ENCODE data around the gene TSLP.
A peak's percentile ranks its signal among the peaks of the same experiment; 100 is the strongest.

The TSLP gene

DNA sequence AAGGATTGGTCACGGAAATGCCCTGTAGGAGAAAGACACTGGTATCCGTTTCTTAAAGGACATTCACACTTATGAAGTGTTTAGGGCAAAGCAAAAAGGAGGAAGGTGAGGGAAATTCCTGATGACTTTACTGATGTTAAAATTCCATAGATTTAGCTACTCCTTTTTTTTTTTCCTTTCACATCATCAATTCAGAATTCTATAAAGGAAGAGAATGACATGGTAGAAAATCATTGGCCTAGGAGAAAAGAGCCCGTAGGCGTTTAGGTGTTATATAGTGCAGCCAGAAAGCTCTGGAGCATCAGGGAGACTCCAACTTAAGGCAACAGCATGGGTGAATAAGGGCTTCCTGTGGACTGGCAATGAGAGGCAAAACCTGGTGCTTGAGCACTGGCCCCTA lies at the start of gene TSLP:
Gene TSLP, plus strand, starts transcription at position 301 of the 400 bp plus-strand sequence. CDS start 178 bp downstream, outside the sequence.
- no peak for DNase-seq

- no peak for DNase-seq
Observed at GRCh38 chr5:111022301-111022700, 49.2 kb upstream of the TSLP start.

GRCh38 chr5:111028865-111029264 lies 42.6 kb upstream of the TSLP start:
- DNase-seq = no peak

- DNase-seq = no peak
Observed at GRCh38 chr5:111043712-111044506, 27.6 kb upstream of the TSLP start.

- no peak for DNase-seq
Observed at GRCh38 chr5:111058064-111058463, 13.4 kb upstream of the TSLP start.

GRCh38 chr5:111060169-111060568 lies 11.3 kb upstream of the TSLP start:
- DNase-seq = no peak

- no peak for DNase-seq
Observed at GRCh38 chr5:111061618-111062017, 9.9 kb upstream of the TSLP start.

DNA sequence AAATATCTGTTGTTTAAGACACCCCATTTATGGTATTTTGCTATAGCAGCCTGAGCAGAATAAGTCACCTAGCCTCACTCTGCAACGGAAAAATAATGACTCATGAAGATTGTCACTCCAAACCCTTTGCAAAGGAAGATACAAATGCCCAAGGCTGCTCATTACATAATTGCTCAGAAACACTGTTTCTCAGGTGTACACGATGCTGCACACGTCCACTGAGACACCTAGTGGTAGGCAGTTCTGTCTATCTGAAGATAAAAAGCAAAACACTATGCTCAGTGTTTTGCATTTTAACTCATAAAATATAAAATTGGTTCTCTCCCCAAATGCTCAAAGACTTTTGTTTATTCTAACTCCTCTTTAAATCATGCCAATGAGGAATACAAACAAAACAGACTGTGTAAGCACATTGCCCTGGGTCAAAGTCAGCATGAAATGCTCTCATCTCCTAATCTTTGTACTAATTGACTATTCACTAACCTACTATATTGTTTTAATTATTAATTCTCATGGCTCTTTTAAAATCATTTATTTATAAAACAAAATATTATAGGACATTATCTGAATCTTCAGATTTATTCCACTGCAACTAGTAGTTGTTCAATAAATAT lies 7.7 kb upstream of the TSLP start:
- no peak for DNase-seq

- no peak for DNase-seq
Observed at GRCh38 chr5:111066261-111066938, 5.1 kb upstream of the TSLP start.

GRCh38 chr5:111068213-111068612 lies 3.3 kb upstream of the TSLP start:
- no peak for DNase-seq

- DNase-seq = no peak
Observed at GRCh38 chr5:111069839-111070238, 1.7 kb upstream of the TSLP start.

GRCh38 chr5:111070272-111071134 lies 1.0 kb upstream of the TSLP start:
- peak; percentile 13 for DNase-seq

GRCh38 chr5:111072949-111073682 lies 1.6 kb downstream of the TSLP start:
- peak; percentile 41 for DNase-seq

DNA sequence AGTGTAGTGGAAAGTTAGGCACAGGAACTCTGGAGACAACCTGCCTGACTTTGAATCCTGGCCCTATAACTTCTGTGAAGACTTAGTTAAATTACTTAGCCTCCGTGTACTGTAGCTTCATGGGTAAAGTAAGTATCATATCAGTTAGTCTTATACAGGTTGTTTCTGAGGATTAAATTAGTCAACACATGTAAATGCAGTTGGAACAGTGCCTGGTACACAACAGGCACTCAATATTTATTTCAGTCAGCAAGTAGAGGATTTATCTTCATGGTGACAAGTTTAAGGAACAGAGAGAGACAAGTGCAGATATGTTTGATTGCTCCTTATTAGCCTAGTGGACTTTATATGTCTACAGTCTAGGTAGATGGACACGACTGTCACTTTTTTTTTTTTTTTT lies 2.7 kb downstream of the TSLP start:
- DNase-seq = no peak

DNA sequence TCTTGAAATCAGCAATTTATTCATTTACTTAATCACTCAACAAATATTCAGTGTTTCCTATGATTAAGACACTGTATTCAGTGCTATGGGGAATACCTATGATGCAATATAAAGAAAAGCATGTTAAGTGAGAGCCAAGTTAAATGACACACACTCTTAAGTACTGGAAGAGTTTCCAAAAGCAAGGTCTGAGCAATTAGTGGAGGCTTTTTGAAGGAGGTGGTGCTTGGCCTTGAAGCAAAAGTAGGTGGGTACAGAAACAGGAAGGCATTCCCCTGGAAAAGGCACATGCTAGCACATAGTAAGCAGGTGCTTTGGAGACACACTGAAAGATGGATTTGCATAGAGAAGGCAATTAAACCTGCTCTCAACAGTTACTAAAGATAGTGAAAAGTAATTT lies 4.0 kb downstream of the TSLP start:
- no peak for DNase-seq

DNA sequence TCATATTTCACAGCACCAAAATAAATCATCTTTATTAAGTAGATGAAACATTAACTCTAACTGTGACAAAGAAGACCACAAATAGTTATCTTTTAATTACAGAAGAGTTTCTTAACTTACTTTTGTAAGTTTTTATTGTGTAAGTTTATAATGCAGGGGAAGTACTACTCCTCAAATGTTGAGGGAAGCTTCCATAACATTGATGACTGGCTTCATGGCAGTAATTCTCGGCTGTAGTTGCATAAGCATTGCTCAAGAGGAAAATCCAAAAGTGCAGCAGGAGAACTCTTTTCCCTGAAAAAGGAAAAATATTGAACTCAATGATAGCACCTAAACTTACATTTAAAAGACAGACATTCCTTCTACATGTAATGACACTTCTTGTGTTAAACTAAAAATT lies 4.6 kb downstream of the TSLP start:
- DNase-seq = no peak

DNA sequence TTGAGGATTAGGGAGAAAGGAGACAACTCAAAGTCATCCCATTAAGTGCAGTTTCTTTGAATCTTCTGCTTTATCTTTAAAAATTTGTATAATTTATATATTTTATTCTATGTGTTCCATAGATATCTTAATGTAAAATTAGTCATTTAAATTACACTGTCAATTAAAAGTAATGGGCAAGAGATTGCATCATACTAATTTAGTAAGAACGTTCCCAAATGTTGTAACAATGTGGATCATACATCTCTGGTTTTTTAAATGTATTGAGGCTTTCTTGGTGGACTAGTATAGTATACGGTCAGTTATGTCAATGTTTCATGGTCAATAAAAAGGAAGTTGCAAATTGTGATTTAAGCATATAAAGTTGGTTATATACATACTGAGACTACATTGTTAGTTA lies 6.2 kb downstream of the TSLP start:
- no peak for DNase-seq

DNA sequence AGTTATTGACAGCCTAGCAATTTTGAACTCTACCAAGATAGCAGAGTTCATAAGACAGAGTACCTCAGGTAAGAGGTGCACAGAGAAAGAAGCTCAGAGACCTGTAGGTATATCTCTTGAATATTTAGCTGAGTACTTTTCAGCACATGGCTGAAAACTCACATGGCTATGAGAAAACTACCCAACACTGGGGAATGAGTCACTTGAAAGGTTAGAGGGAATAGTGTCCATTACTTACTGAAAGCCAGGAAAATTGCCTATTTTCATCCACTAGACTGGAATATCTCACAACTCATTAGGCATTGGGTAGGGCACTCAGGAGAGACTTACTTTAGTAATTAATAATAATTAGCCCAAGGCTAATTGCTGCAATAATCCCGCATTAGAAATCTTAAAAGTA lies 8.3 kb downstream of the TSLP start:
- no peak for DNase-seq

DNA sequence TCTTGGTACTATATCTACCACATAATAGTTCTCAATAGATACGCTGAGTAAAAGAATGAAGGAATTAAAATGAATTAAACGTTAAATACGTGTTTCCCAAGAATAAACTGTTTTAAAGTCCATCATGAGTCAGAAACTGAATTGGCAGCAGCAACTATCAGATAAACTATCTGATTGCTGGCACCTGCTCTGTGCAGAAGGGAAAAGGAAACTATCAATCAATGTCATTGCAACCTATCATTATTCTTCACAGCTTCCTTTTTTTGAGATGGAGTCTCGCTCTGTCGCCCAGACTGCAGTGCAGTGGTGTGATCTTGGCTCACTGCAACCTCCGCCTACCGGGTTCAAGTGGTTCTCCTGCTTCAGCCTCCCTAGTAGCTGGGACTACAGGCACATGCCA lies 11.8 kb downstream of the TSLP start:
- no peak for DNase-seq

GRCh38 chr5:111092062-111092853 lies 20.7 kb downstream of the TSLP start, which contains the start of gene WDR36:
Gene WDR36, plus strand, starts transcription at chr5:111092348. Its CDS starts 109 bp downstream, at chr5:111092457.
- peak; percentile 85 for DNase-seq

GRCh38 chr5:111095982-111096381 lies 24.5 kb downstream of the TSLP start:
- no peak for DNase-seq

All from activated CD4-positive, alpha-beta T cell treated with anti-CD3 and anti-CD28 coated beads for 1 hour (primary cell).